ENCODE results near the gene PTPRJ.
"Not testable (repeated sequence)": the region's sequence is repeated elsewhere in the genome, so short reads cannot be mapped to it uniquely, and the experiment has no call there.

PTPRJ gene

DNA sequence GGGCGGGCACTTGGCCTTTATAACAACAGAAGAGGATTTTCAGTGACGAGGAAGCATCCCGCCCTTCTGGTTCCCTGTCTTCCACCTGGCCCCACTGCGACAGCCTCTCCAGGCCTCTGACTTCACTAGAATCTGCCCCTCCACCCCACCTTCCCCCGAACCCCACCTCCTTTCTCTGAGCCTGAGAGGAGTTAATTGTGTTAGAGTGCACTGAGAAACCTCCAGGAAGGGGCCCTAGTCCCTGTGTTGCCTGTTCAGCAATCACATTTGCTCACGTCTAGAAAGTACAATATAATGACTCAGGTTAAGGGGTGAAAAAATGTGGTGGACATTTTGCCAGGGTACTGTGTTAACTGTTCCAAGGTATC is 38.8 kb downstream of the PTPRJ start:
- POLR2A ChIA-PET = no interaction called here

DNA sequence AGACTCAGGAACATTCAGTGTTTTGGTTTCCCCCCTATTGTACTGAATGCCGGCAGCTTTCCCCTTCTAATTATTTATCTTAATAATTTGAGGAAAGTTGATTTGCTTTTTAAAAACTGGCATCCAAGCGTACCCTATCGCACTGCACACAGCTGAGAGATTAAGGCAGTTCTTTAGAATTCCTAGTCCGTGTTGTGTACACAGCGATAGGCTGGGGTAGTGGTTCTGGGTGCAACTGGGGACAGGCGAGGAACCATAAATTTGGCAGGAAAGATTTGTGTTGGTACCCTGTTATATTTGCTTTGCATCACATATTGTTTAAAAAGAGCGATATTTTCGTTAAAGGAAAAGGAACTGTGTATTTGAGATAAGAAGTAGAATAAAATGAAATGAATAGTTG is 39.2 kb downstream of the PTPRJ start:
- TF ChIP-seq ELF4 (IDR thresholded peaks at IDR 0.05) = no peak
- no peak for TF ChIP-seq ARNT (IDR thresholded peaks at IDR 0.05)
- TF ChIP-seq CTBP1 (IDR thresholded peaks at IDR 0.05; ENCODE audit: borderline replicate concordance) = no peak
- TF ChIP-seq BHLHE40 (IDR thresholded peaks at IDR 0.05; ENCODE audit: borderline replicate concordance) = no peak
- TF ChIP-seq PKNOX1 (IDR thresholded peaks at IDR 0.05) = no peak
- TF ChIP-seq ZNF384 (IDR thresholded peaks at IDR 0.05) = no peak
- TF ChIP-seq SP1 (IDR thresholded peaks at IDR 0.05) = no peak
- no peak for TF ChIP-seq TARDBP (IDR thresholded peaks at IDR 0.05)
- no peak for TF ChIP-seq HDGF (IDR thresholded peaks at IDR 0.05; ENCODE audit: borderline replicate concordance)
- TF ChIP-seq L3MBTL2 (conservative IDR thresholded peaks at IDR 0.05) = no peak
- no peak for TF ChIP-seq FOXK2 (IDR thresholded peaks at IDR 0.05)
- no peak for TF ChIP-seq FOXA1 (IDR thresholded peaks at IDR 0.05)
- TF ChIP-seq LEF1 (IDR thresholded peaks at IDR 0.05; ENCODE audit: borderline replicate concordance) = no peak
- TF ChIP-seq SUZ12 (IDR thresholded peaks at IDR 0.05) = no peak
- TF ChIP-seq NFRKB (IDR thresholded peaks at IDR 0.05) = no peak
- no peak for TF ChIP-seq FOXM1 (IDR thresholded peaks at IDR 0.05; ENCODE audit: borderline replicate concordance)
- POLR2A ChIA-PET = no interaction called here
- CTCF ChIA-PET = interaction anchor here (0.6 kb wide), 1 partner anchor 74 kb away, joined by 3 read pairs; no protein-coding TSS in a partner anchor

More for the DNA sequence above, 38.8 kb downstream of the PTPRJ start:
- DNase-seq (ENCODE audit: extremely low spot score) = no peak
- CTCF ChIA-PET = interaction anchor here (0.6 kb wide), 1 partner anchor 74 kb away, joined by 3 read pairs; no protein-coding TSS in a partner anchor
- TF ChIP-seq ELF4 (IDR thresholded peaks at IDR 0.05) = no peak
- TF ChIP-seq FOXM1 (IDR thresholded peaks at IDR 0.05; ENCODE audit: borderline replicate concordance) = no peak
- no peak for TF ChIP-seq TARDBP (IDR thresholded peaks at IDR 0.05)
- no peak for TF ChIP-seq FOXA1 (IDR thresholded peaks at IDR 0.05)
- no peak for TF ChIP-seq ARNT (IDR thresholded peaks at IDR 0.05)
- TF ChIP-seq SUZ12 (IDR thresholded peaks at IDR 0.05) = no peak
- TF ChIP-seq LEF1 (IDR thresholded peaks at IDR 0.05; ENCODE audit: borderline replicate concordance) = no peak
- TF ChIP-seq NFRKB (IDR thresholded peaks at IDR 0.05) = no peak
- no peak for TF ChIP-seq FOXK2 (IDR thresholded peaks at IDR 0.05)
- no peak for TF ChIP-seq ZNF384 (IDR thresholded peaks at IDR 0.05)
- TF ChIP-seq BHLHE40 (IDR thresholded peaks at IDR 0.05; ENCODE audit: borderline replicate concordance) = no peak

GRCh38 chr11:48020092-48020755 is 39.9 kb downstream of the PTPRJ start:
- TF ChIP-seq ELF4 (IDR thresholded peaks at IDR 0.05) (no peak), BHLHE40 (IDR thresholded peaks at IDR 0.05; ENCODE audit: borderline replicate concordance) (no peak), TARDBP (IDR thresholded peaks at IDR 0.05) (no peak), SUZ12 (IDR thresholded peaks at IDR 0.05) (no peak), HDGF (IDR thresholded peaks at IDR 0.05; ENCODE audit: borderline replicate concordance) (no peak), SP1 (IDR thresholded peaks at IDR 0.05) (no peak), LEF1 (IDR thresholded peaks at IDR 0.05; ENCODE audit: borderline replicate concordance) (no peak), NFRKB (IDR thresholded peaks at IDR 0.05) (no peak), FOXM1 (IDR thresholded peaks at IDR 0.05; ENCODE audit: borderline replicate concordance) (no peak), PKNOX1 (IDR thresholded peaks at IDR 0.05) (no peak), CTBP1 (IDR thresholded peaks at IDR 0.05; ENCODE audit: borderline replicate concordance) (no peak), L3MBTL2 (conservative IDR thresholded peaks at IDR 0.05) (no peak)
- ChIA-PET CTCF (interaction anchor here (0.6 kb wide), 1 partner anchor 505 kb away, joined by 3 read pairs; no protein-coding TSS in a partner anchor), POLR2A (interaction anchor here (0.6 kb wide), 1 partner anchor 22 kb away, joined by 3 read pairs; no protein-coding TSS in a partner anchor)
- no peak for DNase-seq (ENCODE audit: extremely low spot score)

More for the DNA sequence above, 39.2 kb downstream of the PTPRJ start:
- DNase-seq (ENCODE audit: extremely low spot score) = no peak

DNA sequence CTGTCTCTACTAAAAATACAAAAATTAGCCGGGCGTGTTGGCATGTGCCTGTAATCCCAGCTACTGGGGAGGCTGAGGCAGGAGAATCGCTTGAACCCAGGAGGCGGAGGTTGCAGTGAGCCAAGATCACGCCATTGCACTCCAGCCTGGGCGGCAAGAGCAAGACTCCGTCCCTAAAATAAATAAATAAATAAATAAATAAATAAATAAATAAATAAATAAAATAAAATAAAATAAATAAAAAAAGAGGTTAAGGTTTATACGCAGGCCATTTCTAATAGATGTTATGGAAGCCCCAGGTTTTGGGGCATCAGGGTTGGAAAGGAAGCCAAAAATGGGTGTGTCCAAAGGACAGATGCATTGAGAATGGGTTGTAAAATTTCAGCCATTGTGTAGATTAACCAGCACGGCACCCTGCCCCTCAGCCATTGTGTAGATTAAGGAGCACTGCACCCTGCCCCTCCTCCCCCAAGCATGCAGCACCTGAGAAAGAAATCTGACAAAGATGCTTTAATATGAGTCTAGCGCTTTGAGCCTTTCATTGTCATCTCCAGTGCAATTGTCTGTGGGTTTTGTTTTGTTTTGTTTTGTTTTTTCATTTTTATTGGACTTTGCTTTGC is 41.0 kb downstream of the PTPRJ start:
- POLR2A ChIA-PET; DNase-seq (ENCODE audit: extremely low spot score): not testable (repeated sequence)
- CTCF ChIA-PET = interaction anchor here (0.6 kb wide), 1 partner anchor 507 kb away, joined by 3 read pairs; no protein-coding TSS in a partner anchor

- DNase-seq (ENCODE audit: extremely low spot score) = no peak
- POLR2A ChIA-PET = no interaction called here
- TF ChIP-seq BHLHE40 (IDR thresholded peaks at IDR 0.05; ENCODE audit: borderline replicate concordance) = no peak
- no peak for TF ChIP-seq LEF1 (IDR thresholded peaks at IDR 0.05; ENCODE audit: borderline replicate concordance)
- no peak for TF ChIP-seq CTBP1 (IDR thresholded peaks at IDR 0.05; ENCODE audit: borderline replicate concordance)
- no peak for TF ChIP-seq L3MBTL2 (conservative IDR thresholded peaks at IDR 0.05)
- TF ChIP-seq HDGF (IDR thresholded peaks at IDR 0.05; ENCODE audit: borderline replicate concordance) = no peak
- no peak for TF ChIP-seq PKNOX1 (IDR thresholded peaks at IDR 0.05)
- no peak for TF ChIP-seq FOXA1 (IDR thresholded peaks at IDR 0.05)
- TF ChIP-seq ELF4 (IDR thresholded peaks at IDR 0.05) = no peak
- TF ChIP-seq FOXM1 (IDR thresholded peaks at IDR 0.05; ENCODE audit: borderline replicate concordance) = no peak
- CTCF ChIA-PET = no interaction called here
These were observed 42.1 kb downstream of the PTPRJ start for GRCh38 chr11:48022445-48022844.

DNA sequence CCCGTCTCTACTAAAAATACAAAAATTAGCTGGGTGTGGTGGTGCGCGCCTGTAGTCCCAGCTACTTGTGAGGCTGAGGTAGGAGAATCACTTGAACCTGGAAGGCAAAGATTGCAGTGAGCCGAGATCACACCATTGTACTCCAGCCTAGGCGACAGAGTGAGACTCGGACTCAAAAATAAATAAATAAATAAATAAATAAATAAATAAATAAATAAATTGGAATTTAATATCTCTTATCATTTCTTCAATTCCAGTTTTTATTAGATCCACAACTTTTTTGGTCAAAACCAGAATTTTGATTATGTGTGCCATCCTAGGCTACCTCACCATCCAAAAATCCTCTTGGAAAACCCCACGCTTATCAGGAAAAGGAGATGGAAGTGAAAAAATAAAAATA is 43.2 kb downstream of the PTPRJ start:
- POLR2A ChIA-PET; CTCF ChIA-PET; DNase-seq (ENCODE audit: extremely low spot score): not testable (repeated sequence)

Measured in HEK293T (cell line).